Natural killer cell treated with Interleukin-12 subunit alpha and Interleukin-12 subunit beta and Interleukin-15 and Interleukin-18, amount 100 ng/mL, for 72 hours (primary cell): ENCODE data around the gene MAGEA3. TPM values are rescaled to one million over a fixed set of nuclear protein-coding genes. Genes with fewer than 3 reads are reported as not detected.
A peak's percentile ranks its signal among the peaks of the same experiment; 100 is the strongest.
"Not testable (repeated sequence)": the region's sequence is repeated elsewhere in the genome, so short reads cannot be mapped to it uniquely, and the experiment has no call there.

Experiments
- ATAC-seq, 2 donors: fragments of 150-1000 bp; cut with Tn5 transposase in 1 of 2; sonication (Bioruptor Pico), chemical (Tn5 transposase) in 1 of 2; 2 replicates each; pipeline ENCODE4 v1.10.0; 2021
- DNase-seq: peaks from one replicate; pipeline ENCODE4 v3.0.0; 2022; ENCODE audit warnings: low spot score
- H3K27ac Mint-ChIP-seq, 2 donors: 1 replicate in 1 of 2; 2 replicates in 1 of 2; pipeline ENCODE4 v1.8.0; 2022; ENCODE audit warnings: mixed read lengths in 2 of 2, mild to moderate bottlenecking in 1 of 2, moderate library complexity in 1 of 2
- H3K27me3 Mint-ChIP-seq, 2 donors: 1 replicate in 1 of 2; 2 replicates in 1 of 2; pipeline ENCODE4 v1.8.0; 2022; ENCODE audit warnings: mixed read lengths in 2 of 2
- H3K36me3 Mint-ChIP-seq: one replicate; pipeline ENCODE4 v1.8.0; 2022; ENCODE audit warnings: mixed read lengths
- H3K4me1 Mint-ChIP-seq, 2 donors: 1 replicate in 1 of 2; 2 replicates in 1 of 2; pipeline ENCODE4 v1.8.0; 2022; ENCODE audit warnings: low read depth in 2 of 2, mixed read lengths in 2 of 2, mild to moderate bottlenecking in 1 of 2
- H3K4me3 Mint-ChIP-seq: one replicate; pipeline ENCODE4 v1.8.0; 2022; ENCODE audit warnings: mixed read lengths
- H3K9me3 Mint-ChIP-seq: 2 replicates; pipeline ENCODE4 v1.8.0; 2022; ENCODE audit warnings: mixed read lengths
- total RNA-seq, 2 donors: library from RNA; stranded (reverse); gene quantifications; one replicate each; pipeline ENCODE4 v1.2.3, GENCODE V29; 2022

MAGEA3 gene
- total RNA-seq, 2 donors from 2014 or later: not detected

- not testable (repeated sequence) for H3K4me1 Mint-ChIP-seq, H3K4me3 Mint-ChIP-seq, DNase-seq, H3K36me3 Mint-ChIP-seq, H3K27me3 Mint-ChIP-seq, H3K9me3 Mint-ChIP-seq, H3K27ac Mint-ChIP-seq, ATAC-seq
Observed at GRCh38 chrX:152713815-152714787, 15.5 kb downstream of the MAGEA3 start, which contains the start of gene MAGEA2B. TSS of gene MAGEA2B (plus strand) at chrX:152714628. CDS start at chrX:152717107, 2,479 bp downstream.

DNA sequence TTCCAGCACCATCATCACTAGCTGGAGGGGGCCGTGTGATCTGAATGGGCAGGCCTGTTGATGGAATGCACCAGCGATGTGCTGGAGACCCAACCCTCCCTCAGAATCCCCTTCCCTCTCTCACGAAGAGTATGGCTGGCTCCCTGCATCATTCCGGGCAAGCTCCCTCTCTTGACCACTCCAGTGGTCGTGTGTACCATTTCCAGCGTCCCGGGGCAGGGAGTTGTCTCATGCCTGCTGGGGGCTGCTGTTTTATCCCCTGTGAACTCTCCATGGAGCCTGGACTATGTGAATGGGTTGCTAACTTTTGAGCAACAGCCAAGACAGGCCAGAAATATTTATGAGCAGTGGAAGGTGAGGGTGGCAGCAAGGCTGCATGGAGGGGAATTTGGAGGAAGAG is 26.8 kb downstream of the MAGEA3 start:
- H3K27me3 Mint-ChIP-seq: peaks cover 11 to 15% of the 10 kb centered on the region in 2 donors
- H3K36me3 Mint-ChIP-seq: no peaks in the 10 kb centered on the region
- no peak overlapping the region for H3K27ac Mint-ChIP-seq
- no peaks in the 10 kb centered on the region for H3K4me1 Mint-ChIP-seq
- H3K9me3 Mint-ChIP-seq: no peaks in the 10 kb centered on the region
- ATAC-seq (no peak), DNase-seq (no peak)
- H3K4me3 Mint-ChIP-seq: no peak overlapping the region

- no peaks in the 10 kb centered on the region for H3K4me1 Mint-ChIP-seq
Observed at GRCh38 chrX:152733261-152733975, 34.8 kb downstream of the MAGEA3 start, which contains the start of the genes CSAG1 and MAGEA12. TSS of gene CSAG1 (minus strand) at chrX:152733721. CDS start at chrX:152732460, 1,261 bp downstream. TSS of gene MAGEA12 (plus strand) at chrX:152733757. CDS start at chrX:152736162, 2,405 bp downstream.

GRCh38 chrX:152734143-152734858 is 35.7 kb downstream of the MAGEA3 start:
- peaks cover 4 to 23% of the 10 kb centered on the region in 2 donors for H3K27me3 Mint-ChIP-seq
- H3K9me3 Mint-ChIP-seq, ATAC-seq: not testable (repeated sequence)

More at GRCh38 chrX:152733261-152733975, 34.8 kb downstream of the MAGEA3 start, which contains the start of the genes CSAG1 and MAGEA12:
- DNase-seq: no peak
- Mint-ChIP-seq H3K9me3 (no peaks in the 10 kb centered on the region), H3K27ac (no peak within 1 kb of the TSS), H3K27me3 (peaks cover 11 to 25% of the 10 kb centered on the region in 2 donors), H3K36me3 (no peaks in the 10 kb centered on the region), H3K4me3 (no peak within 1 kb of the TSS)
- ATAC-seq: no peak

DNA sequence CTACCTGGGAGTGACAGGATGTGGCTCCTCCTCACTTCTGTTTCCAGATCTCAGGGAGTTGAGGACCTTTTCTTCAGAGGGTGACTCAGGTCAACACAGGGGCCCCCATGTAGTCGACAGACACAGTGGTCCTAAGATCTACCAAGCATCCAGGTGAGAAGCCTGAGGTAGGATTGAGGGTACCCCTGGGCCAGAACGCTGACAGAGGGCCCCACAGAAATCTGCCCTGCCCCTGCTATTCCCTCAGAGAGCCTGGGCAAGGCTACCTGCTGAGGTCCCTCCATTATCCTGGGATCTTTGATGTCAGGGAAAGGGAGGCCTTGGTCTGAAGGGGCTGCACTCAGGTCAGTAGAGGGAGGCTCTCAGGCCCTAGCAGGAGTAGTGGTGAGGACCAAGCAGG is 36.5 kb downstream of the MAGEA3 start:
- no peaks in the 10 kb centered on the region for H3K36me3 Mint-ChIP-seq

More at GRCh38 chrX:152734143-152734858, 35.7 kb downstream of the MAGEA3 start:
- not testable (repeated sequence) for H3K27ac Mint-ChIP-seq, H3K4me1 Mint-ChIP-seq, DNase-seq, H3K36me3 Mint-ChIP-seq, H3K4me3 Mint-ChIP-seq

DNA sequence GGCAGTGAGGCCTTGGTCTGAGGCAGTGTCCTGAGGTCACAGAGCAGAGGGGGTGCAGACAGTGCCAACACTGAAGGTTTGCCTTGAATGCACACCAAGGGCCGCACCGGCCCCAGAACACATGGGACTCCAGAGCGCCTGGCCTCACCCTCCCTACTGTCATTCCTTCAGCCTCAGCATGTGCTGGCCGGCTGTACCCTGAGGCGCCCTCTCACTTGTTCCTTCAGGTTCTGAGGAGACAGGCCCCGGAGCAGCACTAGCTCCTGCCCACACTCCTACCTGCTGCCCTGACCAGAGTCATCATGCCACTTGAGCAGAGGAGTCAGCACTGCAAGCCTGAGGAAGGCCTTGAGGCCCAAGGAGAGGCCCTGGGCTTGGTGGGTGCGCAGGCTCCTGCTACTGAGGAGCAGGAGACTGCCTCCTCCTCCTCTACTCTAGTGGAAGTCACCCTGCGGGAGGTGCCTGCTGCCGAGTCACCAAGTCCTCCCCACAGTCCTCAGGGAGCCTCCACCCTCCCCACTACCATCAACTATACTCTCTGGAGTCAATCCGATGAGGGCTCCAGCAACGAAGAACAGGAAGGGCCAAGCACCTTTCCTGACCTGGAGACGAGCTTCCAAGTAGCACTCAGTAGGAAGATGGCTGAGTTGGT is 37.4 kb downstream of the MAGEA3 start:
- Mint-ChIP-seq H3K27ac (no peak overlapping the region), H3K27me3 (peaks cover 0 to 22% of the 10 kb centered on the region in 2 donors), H3K4me1 (no peaks in the 10 kb centered on the region), H3K36me3 (no peaks in the 10 kb centered on the region), H3K9me3 (no peaks in the 10 kb centered on the region), H3K4me3 (no peak overlapping the region)
- DNase-seq (no peak), ATAC-seq (no peak)

More for the DNA sequence above, 36.5 kb downstream of the MAGEA3 start:
- no peaks in the 10 kb centered on the region for H3K9me3 Mint-ChIP-seq
- no peaks in the 10 kb centered on the region for H3K4me1 Mint-ChIP-seq
- DNase-seq (no peak), ATAC-seq (peak in 1 of 2 donors; percentile 15)
- peaks cover 0 to 20% of the 10 kb centered on the region in 2 donors for H3K27me3 Mint-ChIP-seq
- H3K27ac Mint-ChIP-seq: no peak overlapping the region
- no peak overlapping the region for H3K4me3 Mint-ChIP-seq

DNA sequence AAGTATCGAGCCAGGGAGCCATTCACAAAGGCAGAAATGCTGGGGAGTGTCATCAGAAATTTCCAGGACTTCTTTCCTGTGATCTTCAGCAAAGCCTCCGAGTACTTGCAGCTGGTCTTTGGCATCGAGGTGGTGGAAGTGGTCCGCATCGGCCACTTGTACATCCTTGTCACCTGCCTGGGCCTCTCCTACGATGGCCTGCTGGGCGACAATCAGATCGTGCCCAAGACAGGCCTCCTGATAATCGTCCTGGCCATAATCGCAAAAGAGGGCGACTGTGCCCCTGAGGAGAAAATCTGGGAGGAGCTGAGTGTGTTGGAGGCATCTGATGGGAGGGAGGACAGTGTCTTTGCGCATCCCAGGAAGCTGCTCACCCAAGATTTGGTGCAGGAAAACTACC is 37.9 kb downstream of the MAGEA3 start:
- H3K27ac Mint-ChIP-seq, H3K9me3 Mint-ChIP-seq, H3K36me3 Mint-ChIP-seq, H3K4me1 Mint-ChIP-seq, DNase-seq, ATAC-seq, H3K4me3 Mint-ChIP-seq: not testable (repeated sequence)
- H3K27me3 Mint-ChIP-seq: peaks cover 0 to 17% of the 10 kb centered on the region in 2 donors

DNA sequence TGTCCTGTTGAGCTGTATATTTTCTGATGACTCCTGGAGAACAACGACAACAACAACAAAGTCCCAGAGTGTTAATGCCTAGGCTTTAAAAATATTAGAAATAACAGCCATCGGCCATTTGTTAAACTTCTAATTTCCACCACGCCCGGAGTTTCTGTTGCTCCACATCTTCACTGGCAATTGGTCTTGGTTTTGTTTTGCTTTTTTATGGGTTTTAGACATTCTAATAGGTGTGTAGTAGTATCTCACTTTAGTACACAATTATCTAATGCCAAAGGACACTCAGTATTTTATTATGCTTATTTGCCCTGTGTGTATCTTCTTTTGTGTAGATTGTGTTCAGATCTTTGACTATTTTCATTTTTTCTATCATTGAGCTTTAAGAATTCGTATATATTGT is 40.0 kb downstream of the MAGEA3 start:
- no peak for ATAC-seq
- peaks cover 0 to 17% of the 10 kb centered on the region in 2 donors for H3K27me3 Mint-ChIP-seq
- H3K9me3 Mint-ChIP-seq: no peaks in the 10 kb centered on the region

More for the DNA sequence above, 40.0 kb downstream of the MAGEA3 start:
- no peak overlapping the region for H3K4me3 Mint-ChIP-seq
- H3K4me1 Mint-ChIP-seq: no peaks in the 10 kb centered on the region
- no peaks in the 10 kb centered on the region for H3K36me3 Mint-ChIP-seq
- H3K27ac Mint-ChIP-seq: no peak overlapping the region
- DNase-seq: no peak

Other genes starting within 250 kb of the MAGEA3 start
- gene GABRA3, start 247.5 kb upstream of the MAGEA3 start, total RNA-seq: not detected
- gene GABRQ, start 60.9 kb upstream of the MAGEA3 start, total RNA-seq: not detected
- gene CSAG2, start 10.5 kb downstream of the MAGEA3 start, total RNA-seq: not detected
- not detected for gene MAGEA2B, start 15.8 kb downstream of the MAGEA3 start, total RNA-seq
- gene CSAG1, start 34.9 kb downstream of the MAGEA3 start, total RNA-seq: not detected
- gene MAGEA12, start 35.0 kb downstream of the MAGEA3 start, total RNA-seq: not detected
- not detected for gene MAGEA2, start 55.0 kb downstream of the MAGEA3 start, total RNA-seq
- gene CSAG3, start 60.4 kb downstream of the MAGEA3 start, total RNA-seq: not detected
- gene MAGEA6, start 70.9 kb downstream of the MAGEA3 start, total RNA-seq: not detected
- gene CETN2, start 132.0 kb downstream of the MAGEA3 start, total RNA-seq: 10 to 100 TPM in 1 of 2 donors, 1 to 10 TPM in 1; 9.4 to 12.7 TPM
- 10 to 100 TPM; 21.1 to 22.2 TPM for gene NSDHL, start 132.3 kb downstream of the MAGEA3 start, total RNA-seq
- 1 to 10 TPM in 1 of 2 donors, under 1 TPM in 1; 0.48 to 1.5 TPM for gene ZNF185, start 199.3 kb downstream of the MAGEA3 start, total RNA-seq